HG02840 (cell line): ENCODE results near the gene LILRB1.
"Not testable (repeated sequence)": the region's sequence is repeated elsewhere in the genome, so short reads cannot be mapped to it uniquely, and the experiment has no call there.

ENCODE experiments used
- ATAC-seq: cut with Tn5 transposase; IDR thresholded peaks from one replicate; pipeline ENCODE4 v1.9.1; 2021; ENCODE audit warnings: mild to moderate bottlenecking, moderate library complexity, moderate number of reproducible peaks; ENCODE audit not compliant: unreplicated experiment, low FRiP score

Gene LILRB1

GRCh38 chr19:54624234-54624633, 6.0 kb upstream of the LILRB1 start:
- not testable (repeated sequence) for ATAC-seq

- not testable (repeated sequence) for ATAC-seq
Measured at GRCh38 chr19:54624934-54625730, 5.2 kb upstream of the LILRB1 start.

GRCh38 chr19:54626757-54627156, 3.5 kb upstream of the LILRB1 start:
- no peak for ATAC-seq

GRCh38 chr19:54627912-54628311, 2.4 kb upstream of the LILRB1 start:
- not testable (repeated sequence) for ATAC-seq

- no peak for ATAC-seq
Measured at GRCh38 chr19:54630782-54631181, 498 bp downstream of the LILRB1 start.

DNA sequence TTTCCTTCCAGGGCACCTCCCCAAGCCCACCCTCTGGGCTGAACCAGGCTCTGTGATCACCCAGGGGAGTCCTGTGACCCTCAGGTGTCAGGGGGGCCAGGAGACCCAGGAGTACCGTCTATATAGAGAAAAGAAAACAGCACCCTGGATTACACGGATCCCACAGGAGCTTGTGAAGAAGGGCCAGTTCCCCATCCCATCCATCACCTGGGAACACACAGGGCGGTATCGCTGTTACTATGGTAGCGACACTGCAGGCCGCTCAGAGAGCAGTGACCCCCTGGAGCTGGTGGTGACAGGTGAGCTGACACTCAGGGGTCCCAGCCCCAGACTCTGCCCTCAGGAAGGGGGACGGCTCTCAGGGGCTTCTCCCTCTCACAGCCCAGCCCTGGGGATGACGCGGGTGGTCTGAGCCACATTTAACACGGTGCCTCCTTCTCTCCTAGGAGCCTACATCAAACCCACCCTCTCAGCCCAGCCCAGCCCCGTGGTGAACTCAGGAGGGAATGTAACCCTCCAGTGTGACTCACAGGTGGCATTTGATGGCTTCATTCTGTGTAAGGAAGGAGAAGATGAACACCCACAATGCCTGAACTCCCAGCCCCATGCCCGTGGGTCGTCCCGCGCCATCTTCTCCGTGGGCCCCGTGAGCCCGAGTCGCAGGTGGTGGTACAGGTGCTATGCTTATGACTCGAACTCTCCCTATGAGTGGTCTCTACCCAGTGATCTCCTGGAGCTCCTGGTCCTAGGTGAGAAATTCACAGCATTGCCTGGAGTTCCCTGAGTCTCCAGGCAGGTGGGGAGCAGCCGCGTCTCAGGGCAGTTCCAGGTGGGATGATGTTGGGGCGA, 1.4 kb downstream of the LILRB1 start:
- not testable (repeated sequence) for ATAC-seq

GRCh38 chr19:54632517-54632916, 2.2 kb downstream of the LILRB1 start:
- ATAC-seq = not testable (repeated sequence)

GRCh38 chr19:54633401-54633800, 3.1 kb downstream of the LILRB1 start:
- no peak for ATAC-seq

DNA sequence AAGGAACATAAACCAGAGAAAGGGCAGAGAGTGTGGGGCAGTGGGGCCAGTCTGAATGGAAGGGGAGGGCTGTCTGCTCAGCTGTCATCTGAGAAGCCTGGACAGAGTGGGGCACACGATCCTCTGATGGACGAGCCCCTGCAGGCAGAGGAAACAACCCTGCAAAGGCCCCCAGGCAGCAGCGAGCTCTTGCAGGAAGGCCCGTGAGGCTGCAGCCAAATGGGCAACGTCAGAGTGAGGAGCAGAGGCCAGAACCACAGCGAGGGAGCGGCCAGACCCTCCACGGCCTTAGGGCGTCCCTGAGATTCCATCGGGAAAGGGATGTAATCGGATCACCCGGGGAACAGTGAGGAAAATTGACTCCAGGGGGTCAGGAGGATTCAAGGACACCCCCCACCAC, 5.8 kb downstream of the LILRB1 start:
- not testable (repeated sequence) for ATAC-seq

- ATAC-seq = no peak
Measured at GRCh38 chr19:54638683-54639082, 8.4 kb downstream of the LILRB1 start.

DNA sequence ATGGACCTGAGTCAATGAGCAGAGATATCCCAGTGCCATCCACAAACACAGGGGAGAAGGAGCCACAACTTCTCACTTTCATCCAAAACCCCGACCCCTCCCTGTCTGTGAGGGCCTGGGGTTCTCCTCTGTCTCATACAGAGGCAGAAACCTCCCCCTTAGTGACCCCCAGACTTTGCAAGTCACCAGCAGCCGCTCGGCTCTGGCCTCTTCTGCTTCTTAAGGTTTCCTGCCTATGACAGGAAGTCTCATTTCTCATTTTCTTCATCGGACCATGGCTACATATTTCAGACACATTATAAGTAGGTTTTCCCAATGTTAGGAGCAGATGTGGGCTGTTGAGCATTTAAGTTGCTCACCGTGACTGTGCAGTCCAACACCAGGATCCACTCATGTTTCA, 12.7 kb downstream of the LILRB1 start:
- not testable (repeated sequence) for ATAC-seq

DNA sequence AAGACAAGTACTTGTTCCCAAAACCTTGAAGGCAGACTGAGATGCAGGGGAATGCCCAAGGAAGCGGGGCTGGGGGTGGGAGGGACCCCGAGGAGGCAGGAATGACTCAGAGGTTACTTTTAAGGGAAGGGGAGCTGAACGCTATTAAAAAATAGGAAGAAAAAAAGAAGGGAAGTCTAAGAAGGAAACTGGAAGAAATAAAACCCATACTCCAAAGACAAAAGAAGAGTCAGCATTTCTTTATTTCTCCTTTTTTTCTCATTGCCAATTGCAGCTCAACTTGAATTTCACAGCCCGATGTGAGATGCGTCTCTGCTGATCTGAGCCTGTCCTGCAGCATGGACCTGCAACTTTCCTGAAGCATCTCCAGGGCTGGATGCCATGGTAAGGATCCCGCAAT, 13.3 kb downstream of the LILRB1 start:
- ATAC-seq = not testable (repeated sequence)

DNA sequence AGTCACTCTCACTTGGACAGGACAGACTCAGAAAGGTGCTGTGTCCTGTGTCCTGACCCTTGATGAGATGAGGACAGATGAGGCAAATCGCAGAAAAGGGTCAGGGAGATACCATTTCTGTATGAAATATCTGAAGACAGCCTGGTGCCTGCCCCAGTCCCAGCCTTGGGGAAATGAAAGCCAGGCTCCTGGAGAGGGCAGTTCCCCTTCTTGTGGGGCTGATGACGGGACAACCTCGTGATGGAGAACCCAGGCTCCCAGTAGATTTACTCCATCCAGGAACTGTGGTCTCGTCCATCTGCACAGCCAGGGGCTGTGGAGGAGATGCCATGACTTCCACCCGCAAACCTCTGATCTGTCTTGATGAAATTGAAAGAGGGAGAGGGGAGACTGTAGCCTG, 13.8 kb downstream of the LILRB1 start:
- ATAC-seq = no peak

GRCh38 chr19:54646331-54646841, 16.1 kb downstream of the LILRB1 start:
- no peak for ATAC-seq

DNA sequence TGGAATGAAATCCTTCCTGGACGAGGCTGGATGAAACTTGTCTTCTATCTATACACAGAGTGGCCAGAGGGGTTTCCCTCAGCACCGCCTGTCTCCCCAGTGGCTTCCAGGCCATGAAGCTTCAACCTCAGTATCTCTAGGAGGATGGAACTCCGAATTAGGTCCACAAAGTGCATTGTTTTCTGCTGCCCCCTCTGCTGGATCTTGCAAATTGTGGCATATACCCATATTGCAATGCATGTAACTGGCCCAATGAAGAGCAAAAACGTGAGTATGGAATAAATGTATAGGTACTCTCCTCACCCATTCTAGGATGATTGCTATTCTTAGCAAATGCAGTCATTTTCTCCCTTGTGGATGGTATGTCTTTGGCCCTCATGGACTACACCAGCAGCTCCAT, 17.8 kb downstream of the LILRB1 start:
- ATAC-seq = no peak

GRCh38 chr19:54650108-54650655, 19.9 kb downstream of the LILRB1 start:
- ATAC-seq = no peak

- no peak for ATAC-seq
Measured at GRCh38 chr19:54653181-54653809, 23.0 kb downstream of the LILRB1 start.

GRCh38 chr19:54654447-54655321, 24.4 kb downstream of the LILRB1 start:
- no peak for ATAC-seq

DNA sequence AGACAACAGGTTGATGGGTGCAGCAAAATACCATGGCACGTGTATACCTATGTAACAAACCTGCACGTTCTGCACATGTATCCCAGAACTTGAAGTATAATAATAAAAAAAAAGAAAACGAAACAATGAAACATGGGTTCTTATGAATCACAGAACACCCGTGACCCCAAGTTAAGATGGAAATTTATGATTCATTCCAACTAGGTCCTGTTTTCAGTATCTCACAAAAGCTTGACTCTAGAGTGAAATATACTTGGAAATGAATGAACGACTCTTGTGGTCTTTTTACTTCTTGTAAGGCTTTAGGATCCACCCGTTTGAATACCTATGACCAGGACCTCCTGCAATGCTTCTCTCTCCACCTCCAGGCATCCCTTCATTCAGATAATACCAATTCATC, 29.0 kb downstream of the LILRB1 start:
- ATAC-seq = no peak

DNA sequence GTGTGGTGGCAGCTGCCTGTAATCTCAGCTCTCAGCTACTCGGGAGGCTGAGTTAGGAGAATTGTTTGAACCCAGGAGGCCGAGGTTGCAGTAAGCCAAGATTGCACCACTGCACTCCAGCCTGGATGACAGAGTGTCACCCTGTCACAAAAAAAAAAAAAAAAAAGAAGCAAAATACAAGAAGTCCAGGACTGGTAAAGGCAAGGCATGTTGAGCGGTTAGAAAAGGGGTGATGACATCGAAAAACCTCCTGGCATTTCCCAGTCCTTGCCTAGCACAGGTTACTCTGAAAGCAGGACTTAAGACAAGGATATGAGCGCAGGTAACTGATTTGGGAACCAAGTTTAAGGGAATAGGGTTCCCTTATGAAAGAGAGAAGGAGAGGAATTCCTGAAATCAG, 30.0 kb downstream of the LILRB1 start:
- ATAC-seq = no peak
